HG02938 (cell line): ENCODE measurements around the gene CCDC88B.

Experiments used
- ATAC-seq: cut with Tn5 transposase; IDR thresholded peaks from one replicate; pipeline ENCODE4 v1.9.1; 2021; ENCODE audit warnings: mild to moderate bottlenecking, moderate library complexity; ENCODE audit not compliant: unreplicated experiment

CCDC88B gene

DNA sequence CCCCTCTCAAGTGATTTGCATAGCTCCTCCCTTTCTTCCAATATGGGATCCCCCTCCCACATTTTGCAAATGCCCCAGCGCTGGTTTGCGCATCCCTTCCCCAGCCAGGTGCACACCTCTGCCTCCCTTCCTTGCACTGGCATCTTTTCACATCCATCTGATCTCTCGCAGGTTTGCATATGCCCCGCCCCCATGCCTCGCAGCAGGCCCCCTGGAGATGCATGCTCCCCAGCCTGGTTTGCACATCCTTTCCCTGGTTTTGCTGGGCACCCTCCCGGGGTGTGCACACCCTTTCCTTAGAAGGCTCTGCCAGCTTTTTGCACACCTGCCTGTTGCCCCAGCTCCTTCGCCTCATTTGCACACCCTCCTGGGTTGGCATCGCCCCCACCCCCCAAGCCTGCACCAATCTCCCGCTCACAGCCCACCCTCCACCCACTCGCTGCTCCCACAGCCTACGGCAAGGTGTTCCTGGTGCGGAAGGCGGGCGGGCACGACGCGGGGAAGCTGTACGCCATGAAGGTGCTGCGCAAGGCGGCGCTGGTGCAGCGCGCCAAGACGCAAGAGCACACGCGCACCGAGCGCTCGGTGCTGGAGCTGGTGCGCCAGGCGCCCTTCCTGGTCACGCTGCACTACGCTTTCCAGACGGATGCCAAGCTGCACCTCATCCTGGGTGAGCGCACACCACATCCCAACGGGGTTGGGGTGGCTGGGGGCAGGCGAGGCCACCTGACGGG is 19.9 kb downstream of the CCDC88B start:
- no peak for ATAC-seq

DNA sequence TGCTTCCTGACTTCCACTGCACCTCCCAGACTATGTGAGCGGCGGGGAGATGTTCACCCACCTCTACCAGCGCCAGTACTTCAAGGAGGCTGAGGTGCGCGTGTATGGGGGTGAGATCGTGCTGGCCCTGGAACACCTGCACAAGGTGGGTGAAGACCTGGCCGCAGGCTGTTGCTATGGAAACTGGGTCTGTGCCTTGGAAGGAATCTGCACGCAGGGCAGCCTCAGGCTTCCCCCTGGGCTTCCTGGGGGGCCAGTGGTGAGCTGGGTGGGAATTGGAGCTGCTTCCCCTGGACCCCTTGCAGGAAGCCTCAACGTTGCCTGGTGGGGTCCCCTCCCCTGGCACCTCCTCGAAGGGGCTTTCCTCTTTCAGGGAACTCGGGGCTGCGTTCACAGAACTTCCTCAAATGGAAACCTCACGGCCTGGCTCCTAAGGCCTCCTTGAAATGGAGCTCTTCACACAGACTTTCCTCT is 20.5 kb downstream of the CCDC88B start:
- no peak for ATAC-seq

DNA sequence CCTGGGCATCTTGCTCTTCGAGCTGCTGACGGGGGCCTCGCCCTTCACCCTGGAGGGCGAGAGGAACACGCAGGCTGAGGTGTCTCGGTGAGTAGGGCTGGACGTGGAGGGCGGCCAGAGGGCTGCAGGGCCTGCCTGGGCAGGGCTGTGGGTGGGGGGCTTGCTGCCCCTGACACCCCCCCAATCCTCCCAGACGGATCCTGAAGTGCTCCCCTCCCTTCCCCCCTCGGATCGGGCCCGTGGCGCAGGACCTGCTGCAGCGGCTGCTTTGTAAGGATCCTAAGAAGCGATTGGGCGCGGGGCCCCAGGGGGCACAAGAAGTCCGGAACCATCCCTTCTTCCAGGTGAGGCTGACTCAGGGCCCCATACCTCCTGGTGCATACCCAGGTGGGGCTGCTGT is 21.7 kb downstream of the CCDC88B start:
- ATAC-seq = no peak

DNA sequence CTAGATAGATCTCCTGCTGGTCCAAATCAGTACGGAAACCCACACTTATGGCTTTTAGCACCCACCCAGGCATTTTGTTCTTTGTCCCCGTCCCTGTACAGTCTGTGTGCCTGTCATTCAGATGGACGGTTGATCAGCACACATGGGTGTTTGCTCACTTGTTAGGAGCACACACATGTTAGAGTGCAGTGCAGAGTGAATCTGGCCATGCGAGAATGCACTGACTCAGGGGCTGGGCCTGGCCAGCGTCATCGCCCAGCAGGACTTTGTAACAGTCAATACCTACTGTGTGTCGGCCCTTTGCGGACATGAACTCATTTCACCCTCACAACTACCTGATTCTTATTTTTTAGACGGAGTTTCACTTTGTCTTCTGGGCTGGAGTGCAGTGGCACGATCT is 22.3 kb downstream of the CCDC88B start:
- ATAC-seq = no peak

DNA sequence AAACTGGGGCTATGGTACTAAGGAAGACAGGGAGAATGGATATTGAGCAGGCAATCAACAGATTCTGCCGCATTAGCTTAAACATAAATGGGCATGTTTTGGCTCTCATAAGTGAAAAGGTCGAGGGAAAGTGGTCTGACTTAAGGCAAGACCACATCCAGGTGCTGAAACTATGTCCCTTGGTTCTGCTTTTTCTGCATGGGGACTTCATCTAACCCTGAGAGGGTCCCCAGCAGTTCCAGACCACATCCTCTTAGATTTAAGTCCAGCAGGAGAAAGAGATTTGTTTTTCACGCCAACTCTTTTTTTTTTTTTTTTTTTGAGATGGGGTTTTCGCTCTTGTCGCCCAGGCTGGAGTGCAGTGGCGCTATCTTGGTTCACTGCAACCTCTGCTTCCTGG is 24.4 kb downstream of the CCDC88B start:
- ATAC-seq = no peak

DNA sequence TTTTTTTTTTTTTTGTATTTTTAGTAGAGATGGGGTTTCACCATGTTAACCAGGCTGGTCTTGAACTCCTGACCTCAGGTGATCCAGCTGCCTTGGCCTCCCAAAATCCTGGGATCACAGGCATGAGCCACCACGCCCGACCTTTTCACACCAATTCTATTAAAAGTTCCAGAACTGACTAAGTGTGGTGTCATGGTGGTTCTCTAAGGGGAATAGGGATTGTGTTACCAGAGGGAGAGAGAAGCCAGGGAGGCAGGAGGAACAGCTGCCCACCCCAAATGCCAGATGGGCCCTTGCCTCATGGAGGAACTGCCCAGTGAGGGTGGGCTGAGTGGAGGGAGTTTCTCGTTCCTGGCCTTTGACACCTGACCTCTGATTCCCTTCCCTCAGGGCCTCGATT is 24.9 kb downstream of the CCDC88B start:
- no peak for ATAC-seq

DNA sequence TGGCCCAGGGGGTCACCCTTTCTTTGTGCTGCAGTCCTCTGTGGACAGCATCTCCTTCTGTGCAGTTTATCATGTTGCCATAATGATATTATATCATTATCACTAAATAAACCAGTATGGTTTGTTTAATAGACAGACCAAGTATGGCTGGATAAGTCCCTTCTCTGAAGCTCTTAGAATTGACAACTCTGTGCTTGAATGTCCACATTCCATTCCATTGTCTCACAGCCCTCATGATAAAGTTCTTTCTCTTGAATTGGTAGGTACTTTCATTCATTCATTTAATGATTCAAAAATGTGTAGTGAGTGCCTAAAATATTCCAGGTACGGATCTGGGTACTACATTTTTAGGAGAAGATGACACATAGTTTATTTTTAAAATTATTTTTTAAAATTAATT is 26.7 kb downstream of the CCDC88B start:
- no peak for ATAC-seq

DNA sequence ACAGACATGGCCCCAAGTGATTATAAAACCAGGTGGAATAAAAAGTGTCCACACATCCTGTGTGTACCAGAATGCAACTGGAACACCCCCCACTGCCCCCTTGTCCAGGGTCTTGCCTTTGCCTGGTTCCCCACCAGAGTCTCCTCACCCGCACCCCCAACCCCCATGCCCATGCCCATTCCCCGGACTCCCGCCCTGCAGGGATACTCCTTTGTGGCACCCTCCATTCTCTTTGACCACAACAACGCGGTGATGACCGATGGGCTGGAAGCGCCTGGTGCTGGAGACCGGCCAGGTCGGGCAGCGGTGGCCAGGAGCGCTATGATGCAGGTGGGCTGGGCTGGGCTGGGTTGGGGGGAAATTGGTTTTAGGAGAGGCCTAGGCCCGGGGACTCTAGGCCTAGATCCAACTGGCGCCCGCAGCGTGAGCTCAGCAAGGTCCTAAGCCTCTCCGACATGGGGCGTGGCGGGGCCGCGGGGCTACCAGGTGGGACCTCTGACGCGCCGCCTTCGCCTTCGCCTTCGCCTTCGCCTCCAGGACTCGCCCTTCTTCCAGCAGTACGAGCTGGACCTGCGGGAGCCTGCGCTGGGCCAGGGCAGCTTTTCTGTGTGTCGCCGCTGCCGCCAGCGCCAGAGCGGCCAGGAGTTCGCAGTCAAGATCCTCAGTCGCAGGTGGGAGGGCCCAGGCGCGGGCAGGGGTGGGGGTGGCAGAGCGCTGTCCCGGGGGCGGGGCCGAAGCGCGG is 28.1 kb downstream of the CCDC88B start:
- no peak for ATAC-seq

DNA sequence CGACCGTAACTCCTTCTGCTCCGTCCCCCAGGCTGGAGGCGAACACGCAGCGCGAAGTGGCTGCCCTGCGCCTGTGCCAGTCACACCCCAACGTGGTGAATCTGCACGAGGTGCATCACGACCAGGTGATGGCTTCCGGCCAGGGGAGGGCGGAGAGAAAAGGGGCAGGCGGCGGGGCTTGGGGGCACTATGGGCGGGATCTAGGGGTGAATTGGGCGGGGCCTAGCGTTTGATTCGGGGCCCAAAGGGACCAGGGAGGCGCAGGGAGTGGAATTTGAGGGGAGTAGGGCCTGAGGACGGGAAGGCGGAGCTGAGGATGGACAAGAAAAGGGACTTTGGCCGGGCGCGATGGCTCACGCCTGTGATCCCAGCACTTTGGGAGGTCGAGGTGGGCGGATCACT is 28.7 kb downstream of the CCDC88B start:
- no peak for ATAC-seq

DNA sequence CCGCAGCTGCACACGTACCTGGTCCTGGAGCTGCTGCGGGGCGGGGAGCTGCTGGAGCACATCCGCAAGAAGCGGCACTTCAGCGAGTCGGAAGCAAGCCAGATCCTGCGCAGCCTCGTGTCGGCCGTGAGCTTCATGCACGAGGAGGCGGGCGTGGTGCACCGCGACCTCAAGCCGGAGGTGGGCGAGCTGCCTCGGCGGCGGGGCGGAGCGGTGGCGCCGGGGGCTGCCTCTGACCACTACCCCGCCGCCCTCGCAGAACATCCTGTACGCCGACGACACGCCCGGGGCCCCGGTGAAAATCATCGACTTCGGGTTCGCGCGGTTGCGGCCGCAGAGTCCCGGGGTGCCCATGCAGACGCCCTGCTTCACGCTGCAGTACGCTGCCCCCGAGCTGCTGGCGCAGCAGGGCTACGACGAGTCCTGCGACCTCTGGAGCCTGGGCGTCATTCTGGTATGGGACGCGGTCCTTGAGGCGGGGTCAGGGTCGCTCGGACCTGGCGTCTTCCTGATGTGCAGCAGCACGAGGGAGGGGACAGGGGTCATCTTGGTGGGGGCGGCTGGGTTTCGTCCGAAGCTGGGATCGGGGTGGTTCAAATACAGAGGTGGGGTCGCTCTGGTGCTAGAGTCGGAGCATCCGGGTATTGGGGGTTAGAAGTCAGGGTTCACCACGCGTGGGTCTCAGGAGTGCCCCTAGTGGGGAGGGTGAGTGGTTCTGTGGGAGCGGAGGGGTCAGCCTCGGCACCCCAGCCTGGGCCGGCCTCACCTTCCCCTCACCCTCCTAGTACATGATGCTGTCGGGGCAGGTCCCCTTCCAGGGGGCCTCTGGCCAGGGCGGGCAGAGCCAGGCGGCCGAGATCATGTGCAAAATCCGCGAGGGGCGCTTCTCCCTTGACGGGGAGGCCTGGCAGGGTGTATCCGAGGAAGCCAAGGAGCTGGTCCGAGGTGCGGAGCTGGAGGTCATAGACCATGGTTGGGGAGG is 29.7 kb downstream of the CCDC88B start:
- no peak for ATAC-seq

DNA sequence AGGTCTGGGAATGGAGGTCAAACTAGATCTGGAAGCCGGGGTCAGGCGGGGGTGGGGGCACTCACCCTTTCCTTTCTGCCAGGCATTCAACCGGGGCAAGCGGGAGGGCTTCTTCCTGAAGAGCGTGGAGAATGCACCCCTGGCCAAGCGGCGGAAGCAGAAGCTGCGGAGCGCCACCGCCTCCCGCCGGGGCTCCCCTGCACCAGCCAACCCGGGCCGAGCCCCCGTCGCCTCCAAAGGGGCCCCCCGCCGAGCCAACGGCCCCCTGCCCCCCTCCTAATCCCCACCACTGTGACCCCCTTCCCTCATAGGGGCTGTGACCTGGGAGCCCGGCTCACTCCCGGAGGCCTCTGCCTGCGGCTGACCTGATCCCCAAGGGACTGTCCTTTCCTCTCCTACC is 31.2 kb downstream of the CCDC88B start:
- no peak for ATAC-seq

DNA sequence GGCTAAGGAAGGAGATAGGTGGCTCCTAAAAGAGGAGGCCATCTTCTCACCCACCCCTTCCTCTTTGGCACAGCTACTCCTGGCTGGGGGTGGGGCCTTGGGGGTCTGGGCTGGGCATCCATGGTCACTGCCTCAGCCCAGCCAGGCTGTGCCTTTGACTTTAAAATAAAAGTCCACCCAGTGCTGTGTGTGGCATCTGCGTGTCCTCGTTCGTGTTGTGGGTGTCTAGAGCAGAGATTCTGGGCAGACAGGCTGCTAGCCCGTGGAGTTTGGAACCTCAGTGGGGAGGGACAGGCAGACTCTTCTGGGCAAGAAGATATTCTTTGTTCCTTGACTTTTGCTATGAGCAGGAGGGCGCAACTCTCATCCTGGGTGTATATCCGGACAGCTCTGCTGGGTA is 32.0 kb downstream of the CCDC88B start:
- ATAC-seq = no peak

DNA sequence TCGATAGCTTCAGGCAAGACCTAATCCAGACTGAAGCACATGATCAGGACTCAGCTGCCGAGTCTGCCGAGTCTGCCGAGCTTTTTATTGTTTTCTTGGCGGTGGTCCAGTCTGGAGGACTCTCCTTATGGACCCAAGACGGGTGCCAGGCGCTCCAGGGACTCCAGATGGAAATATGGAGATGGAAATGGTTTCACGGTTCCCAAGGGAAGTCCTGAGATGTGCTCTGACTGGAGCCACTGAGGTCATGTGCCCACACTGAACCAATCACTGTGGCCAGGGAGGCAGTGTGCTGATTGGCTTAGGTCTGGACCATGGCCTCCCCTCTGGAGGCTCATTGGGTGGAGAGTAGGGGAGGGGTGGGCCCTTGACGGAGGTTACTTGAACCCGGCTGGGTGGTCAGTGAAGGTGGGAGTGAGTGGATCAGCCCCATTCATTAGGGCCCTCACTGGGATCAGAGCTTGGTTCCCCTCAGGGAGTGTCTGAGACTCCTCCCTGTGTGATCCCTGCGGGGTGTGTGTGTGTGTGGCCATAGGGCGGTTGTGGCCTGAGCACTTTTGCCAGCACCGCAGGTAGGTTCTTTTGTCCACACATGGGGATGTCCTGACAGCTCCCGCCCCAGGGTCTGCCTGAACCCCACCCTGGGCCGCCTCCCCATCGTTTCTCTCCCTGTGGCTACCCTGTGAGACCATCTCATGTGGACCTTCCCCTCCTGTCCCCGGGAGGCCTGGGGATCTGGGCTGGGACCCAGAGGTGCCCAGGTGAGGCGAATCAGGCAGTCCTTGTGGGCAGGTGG is 33.0 kb downstream of the CCDC88B start:
- no peak for ATAC-seq

DNA sequence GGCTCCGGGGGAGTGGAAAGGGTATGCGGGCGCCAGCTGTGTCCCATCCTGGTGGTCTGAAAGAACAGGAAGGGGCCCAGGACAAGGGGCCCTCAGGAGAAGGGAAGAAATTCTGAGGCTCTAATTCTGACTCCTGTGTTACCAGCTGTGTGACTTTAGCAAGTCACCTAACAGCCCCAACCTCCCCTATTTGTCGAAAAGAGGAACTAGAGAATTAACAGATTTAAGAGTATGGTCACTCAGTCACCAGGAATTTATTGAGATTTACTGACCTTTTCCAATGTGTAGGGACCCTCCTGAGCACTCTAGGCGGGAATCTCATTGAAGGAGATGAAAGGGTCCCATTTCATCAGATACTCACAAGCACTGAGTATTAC is 33.6 kb downstream of the CCDC88B start:
- ATAC-seq = no peak

DNA sequence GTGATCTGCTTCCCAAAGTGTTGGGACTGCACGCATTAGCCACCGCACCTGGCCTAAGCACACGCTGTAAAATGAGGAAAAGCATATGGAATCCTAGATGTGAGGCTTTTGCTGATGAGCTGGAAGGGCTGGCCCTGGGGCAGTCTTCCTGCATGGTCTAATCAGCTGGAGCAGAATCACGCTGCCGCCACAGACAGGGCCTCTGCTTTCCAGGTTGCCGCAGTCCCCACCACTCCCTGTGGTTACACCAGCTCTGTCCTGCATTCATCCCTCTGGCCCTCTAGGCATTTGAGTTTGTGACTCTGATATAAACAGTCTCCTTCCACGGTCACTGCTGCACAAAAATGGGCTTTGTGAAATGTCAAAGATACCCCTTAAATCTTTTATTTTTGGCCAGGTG is 36.1 kb downstream of the CCDC88B start:
- ATAC-seq = no peak

DNA sequence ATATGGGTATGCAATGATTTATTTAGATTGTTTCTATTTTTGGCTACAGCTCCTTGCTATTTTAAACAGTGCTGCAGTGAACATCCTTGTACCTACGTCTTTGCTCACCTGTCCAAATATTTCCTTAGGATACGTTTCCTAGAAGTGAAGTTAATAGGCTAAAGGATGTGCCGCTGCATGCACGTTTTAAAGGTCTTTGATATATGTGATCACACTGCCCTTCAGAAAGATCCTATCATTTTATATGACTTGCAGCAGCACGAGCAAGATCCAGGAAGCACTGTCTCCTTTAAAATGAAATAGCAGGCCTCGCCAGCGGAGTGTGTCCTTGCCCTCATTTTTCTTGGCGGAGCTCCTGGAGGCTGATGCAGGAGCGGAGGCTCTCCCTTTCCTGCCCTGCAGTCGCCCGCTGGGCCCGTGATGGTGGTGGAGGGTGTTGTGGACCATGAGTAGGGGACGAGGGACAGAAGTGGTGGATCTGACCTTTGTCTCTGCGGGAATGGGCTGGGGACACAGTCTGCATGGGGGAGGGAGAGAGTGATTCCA is 38.4 kb downstream of the CCDC88B start:
- ATAC-seq = no peak

DNA sequence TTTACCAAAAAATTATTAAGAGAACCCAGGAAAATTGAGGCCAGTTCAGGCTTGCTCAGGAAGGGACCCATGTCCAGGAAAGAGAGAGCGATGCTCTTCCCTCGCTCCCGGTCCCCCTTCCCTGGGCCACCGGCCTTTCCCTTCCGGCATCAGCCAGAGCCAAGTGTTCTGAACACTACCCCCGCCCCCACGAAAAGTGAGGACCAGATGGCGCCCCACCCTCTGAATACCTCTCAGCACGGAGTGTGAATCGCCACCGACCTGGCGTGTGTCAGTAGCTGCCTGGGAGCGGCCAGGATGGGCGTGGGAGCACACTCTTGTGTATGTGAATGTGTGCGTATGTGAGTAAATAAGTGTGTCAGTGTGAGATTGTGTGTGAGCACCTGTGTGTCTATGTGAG is 39.2 kb downstream of the CCDC88B start:
- no peak for ATAC-seq

DNA sequence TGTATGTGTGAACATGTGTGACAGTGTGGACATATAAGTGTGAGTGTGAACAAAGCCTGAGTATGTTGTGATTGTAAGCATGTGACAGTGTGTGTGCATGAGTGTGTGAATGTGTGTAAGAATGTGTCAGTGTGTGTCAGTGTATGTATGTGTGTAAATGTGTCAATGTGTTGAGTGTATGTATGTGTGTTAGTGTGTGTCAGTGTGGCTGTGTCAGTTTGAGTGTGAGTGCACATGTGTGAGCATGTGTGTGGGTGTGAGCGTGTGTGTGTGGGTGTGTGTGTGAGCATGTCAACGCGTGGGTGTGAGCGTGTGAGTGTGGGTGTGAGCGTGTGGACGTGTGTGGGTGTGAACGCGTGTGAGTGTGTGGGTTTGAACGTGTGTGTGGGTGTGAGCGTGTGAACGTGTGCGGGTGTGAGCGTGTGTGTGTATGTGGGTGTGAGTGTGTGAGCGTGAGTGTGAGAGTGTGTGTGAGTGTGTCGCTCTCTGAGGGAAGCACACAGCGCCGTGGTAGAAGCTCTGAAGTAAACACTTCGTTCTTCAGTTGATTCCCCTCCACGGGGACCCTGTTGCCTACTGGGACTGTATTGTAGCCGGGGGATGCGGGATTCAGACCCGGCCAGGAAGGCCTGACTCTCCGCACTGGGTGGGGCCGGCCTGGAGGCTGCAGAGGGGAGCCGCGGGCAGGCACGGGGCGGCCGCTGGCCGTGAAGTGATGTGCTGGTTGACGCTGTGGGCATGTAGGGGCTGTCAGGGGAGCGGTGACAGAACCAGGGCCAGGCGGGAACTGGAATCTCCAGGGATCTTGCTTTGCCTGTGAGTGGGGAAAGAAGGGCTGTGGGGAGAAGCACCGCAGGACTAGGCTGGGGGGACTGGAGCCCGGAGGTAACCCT is 40.1 kb downstream of the CCDC88B start:
- ATAC-seq = no peak

DNA sequence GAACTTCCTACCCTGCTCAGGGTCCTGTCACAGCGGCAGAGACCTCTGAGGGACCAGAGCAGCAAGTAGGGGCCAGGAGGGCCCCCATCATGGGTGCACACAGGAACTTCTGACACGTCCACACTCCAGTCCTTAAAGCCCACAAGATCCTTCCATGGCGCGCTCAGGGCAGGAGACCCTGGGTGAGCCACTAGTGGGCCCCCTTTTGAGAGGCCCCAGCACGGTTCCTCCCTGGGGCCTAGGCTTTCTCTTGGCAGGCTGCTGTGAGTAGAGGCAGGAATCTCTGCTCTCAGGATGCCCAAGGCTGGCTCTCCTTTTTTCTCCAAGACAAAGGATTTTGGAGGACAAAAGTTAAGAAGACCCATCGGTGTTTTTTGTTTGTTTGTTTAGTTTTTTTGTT is 41.3 kb downstream of the CCDC88B start:
- no peak for ATAC-seq
